GM19099 (cell line): ENCODE data around the gene EHMT1.

ENCODE experiments used
- POLR2A ChIP-seq: IDR thresholded peaks from 3 replicates; pipeline ENCODE4 v1.6.1; 2011; ENCODE audit warnings: low read depth; ENCODE audit not compliant: insufficient read length; ENCODE audit errors: extremely low read depth

EHMT1 gene

GRCh38 chr9:137607141-137607857 is 11.5 kb upstream of the EHMT1 start:
- TF ChIP-seq POLR2A = no peak

GRCh38 chr9:137610944-137611343 is 7.9 kb upstream of the EHMT1 start:
- TF ChIP-seq POLR2A = no peak

DNA sequence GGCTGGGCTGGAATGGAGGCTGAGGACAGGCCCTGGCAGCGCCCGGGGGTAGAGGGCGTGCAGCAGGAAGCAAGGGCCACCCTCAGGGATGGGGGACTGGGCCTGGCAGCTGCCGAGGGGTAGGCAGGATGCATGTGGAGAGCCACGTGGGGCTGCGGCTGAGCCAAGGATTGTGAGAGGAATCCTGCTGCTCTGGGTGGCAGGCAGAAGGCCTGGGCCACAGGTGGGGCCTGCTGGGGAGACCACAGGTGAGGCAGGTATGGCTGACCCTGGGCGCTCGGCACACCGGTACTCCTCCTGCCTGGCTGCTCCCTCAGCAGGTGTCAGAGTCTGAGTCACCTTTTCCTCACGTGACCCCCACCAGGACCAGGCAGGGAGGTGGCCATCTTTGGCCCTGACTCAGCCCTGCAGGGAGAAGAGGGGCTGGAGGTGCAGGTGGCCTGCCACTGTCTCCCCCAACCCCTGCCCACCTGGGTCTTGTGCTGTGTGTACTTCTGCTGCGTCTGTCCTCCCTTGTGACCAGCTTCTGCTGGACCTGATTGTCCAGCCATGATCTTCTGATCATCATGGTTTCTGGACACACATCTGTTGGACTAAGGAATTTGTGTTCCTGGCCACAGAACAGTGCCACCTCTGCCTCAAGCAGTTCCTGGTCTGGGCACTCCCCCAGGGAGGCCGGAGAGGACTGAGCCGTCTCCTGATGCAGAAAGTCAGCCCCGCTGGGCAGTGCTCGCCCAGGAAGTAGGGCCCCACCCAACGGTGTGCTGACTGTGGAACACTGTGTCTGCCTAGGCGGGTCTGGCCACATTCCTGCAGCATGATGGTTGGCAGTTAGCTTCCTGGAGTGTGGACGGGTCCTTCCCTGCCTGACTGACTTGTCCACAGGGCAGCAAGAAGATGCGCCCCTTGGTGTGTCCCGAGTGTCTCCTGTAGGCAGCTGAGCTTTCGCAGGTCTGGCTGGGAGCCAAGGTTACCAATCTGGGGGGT is 6.9 kb upstream of the EHMT1 start:
- TF ChIP-seq POLR2A = peak; percentile 29

DNA sequence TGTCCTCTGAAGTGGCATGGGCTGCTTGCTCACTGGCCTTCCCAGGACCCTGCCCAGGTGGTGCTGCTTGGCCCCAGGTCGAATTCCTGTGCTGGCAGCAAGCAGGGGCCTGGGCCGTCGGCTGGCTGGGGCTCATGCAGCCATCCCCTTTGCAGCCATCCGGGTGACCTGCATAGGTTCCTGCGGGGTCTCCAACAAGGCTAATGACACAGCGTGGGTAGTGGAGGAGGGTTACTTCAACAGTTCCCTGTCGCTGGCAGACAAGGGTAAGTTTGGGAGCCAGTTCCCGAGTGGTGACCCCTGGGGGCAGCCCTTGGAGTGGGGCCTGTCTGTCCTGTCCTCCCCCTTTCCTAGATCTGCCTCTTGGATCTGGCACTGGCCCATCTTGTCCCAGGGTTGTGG is 6.1 kb upstream of the EHMT1 start:
- TF ChIP-seq POLR2A = no peak

- no peak for TF ChIP-seq POLR2A
Observed at GRCh38 chr9:137613259-137613658, 5.5 kb upstream of the EHMT1 start.

GRCh38 chr9:137613738-137614523 is 4.9 kb upstream of the EHMT1 start:
- no peak for TF ChIP-seq POLR2A

DNA sequence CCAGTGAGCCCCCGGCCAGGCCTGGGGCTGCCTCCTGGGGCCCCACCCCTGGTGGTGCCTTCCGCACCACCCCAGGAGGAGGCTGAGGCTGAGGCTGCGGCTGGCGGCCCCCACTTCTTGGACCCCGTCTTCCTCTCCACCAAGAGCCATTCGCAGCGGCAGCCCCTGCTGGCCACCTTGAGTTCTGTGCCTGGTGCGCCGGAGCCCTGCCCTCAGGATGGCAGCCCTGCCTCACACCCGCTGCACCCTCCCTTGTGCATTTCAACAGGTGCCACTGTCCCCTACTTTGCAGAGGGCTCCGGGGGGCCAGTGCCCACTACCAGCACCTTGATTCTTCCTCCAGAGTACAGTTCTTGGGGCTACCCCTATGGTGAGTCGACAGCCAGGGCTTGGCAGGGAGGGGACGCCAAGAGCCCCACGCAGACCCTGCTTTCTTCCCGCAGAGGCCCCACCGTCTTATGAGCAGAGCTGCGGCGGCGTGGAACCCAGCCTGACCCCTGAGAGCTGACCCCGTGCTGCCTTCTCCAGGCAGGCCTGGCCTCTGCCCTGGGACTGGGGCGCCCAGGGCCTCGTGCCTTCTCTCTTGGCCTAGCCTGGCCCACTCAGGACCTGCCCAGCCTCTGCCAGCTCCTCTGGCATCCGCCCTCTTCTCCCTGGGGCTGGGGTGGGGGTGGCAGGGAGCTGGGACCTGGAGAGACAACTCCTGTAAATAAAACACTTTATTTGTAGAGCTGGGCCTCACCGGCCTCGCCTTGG is 4.0 kb upstream of the EHMT1 start:
- no peak for TF ChIP-seq POLR2A

- TF ChIP-seq POLR2A = no peak
Observed at GRCh38 chr9:137615387-137615871, 3.4 kb upstream of the EHMT1 start.

DNA sequence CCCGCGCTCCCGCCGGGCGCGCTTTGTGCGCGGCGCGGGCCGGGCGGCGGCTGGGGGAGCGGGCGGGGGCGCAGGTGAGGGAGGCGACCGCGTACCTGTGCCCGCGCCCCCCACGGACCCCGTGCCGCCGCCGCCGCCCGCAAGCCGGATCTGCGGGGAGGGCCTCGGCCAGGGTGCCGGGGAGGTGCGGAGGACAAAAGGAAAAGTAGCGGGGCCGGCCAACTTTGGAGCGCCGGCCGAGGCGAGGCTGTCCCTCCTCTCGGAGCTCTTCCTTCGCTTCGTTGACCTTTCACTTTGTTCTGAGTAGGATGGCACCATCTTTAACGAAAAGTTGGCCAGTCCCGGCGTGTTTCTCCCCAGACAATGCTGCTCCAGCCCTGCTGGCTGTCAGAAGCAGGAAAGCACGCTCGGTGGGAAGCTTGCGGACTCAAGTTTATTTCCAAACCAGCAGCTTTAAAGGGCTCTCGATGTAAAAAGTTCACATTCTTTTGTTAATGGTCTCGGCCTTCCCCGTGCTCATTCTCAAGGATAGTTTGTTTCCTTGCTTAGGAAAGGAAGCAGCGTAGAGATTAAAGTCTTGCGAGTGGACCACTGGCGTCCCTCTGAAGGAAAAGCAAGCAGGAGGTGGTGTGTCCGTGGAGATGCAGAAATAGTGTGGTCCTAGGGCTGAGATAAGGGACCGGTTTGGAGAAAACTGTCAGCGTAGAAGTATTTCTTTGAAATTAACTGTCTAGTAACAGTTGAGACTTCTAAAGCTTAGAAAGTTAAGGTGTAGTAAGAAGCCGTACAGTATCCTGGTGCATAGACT is 639 bp downstream of the EHMT1 start:
- TF ChIP-seq POLR2A = peak; percentile 24

- TF ChIP-seq POLR2A = no peak
Observed at GRCh38 chr9:137620048-137620405, 1.2 kb downstream of the EHMT1 start.

- no peak for TF ChIP-seq POLR2A
Observed at GRCh38 chr9:137620581-137620980, 1.8 kb downstream of the EHMT1 start.

DNA sequence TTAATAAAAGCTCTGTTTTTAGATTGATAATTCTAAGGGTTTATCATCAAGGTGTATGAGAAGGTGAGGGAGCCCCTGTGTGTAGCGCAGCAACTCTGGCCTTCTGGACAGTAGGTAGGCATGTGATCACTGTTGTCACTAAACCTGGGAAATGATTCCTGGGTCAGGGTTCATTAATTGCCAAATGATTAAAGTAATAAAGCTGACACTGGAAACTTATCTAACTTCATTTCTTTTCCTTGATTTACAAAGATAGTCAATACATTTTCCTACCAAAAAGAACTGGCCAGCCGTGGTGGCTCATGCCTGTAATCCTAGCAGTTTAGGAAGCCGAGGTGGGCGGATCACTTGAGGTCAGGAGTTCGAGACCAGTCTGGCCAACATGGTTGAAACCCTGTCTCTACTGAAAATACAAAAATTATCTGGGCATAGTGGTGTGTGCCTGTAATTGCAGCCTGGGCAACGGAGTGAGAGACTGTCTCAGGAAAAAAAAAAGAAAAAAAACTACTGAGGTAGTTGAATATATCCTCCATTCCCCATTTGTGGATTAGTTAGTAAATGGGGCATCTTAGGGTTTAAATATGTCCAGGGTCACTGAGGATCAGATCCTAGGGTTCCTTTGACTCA is 2.4 kb downstream of the EHMT1 start:
- no peak for TF ChIP-seq POLR2A

GRCh38 chr9:137626464-137626863 is 7.7 kb downstream of the EHMT1 start:
- no peak for TF ChIP-seq POLR2A
